HepG2 (cell line): ENCODE results near the gene LHB. TPM values are rescaled to one million over a fixed set of nuclear protein-coding genes. Genes with fewer than 3 reads are reported as not detected.
A peak's percentile ranks its signal among the peaks of the same experiment; 100 is the strongest.

Experiments used
- AGO2 ChIP-seq: fragments of 200-400 bp; formaldehyde crosslinking; optimal IDR thresholded peaks from 2 replicates; pipeline ENCODE3; 2017; ENCODE audit warnings: mild to moderate bottlenecking, low read depth, low read length, moderate library complexity
- CREB3 ChIP-seq: sonication (generic); formaldehyde crosslinking; IDR thresholded peaks from 2 replicates; pipeline ENCODE4 v1.5.0; 2020; ENCODE audit warnings: missing genetic modification reagents
- FOXP1 ChIP-seq, 2 experiments: fragments of 450-650 bp in 1 of 2; IDR thresholded peaks; 2 replicates each; pipeline ENCODE4 v1.6.1; 2017 to 2018; ENCODE audit warnings: antibody characterized with exemption in 1 of 2
- HNF4G ChIP-seq, 2 experiments: sonication (generic) in 1 of 2; formaldehyde crosslinking in 1 of 2; IDR thresholded peaks; 2 replicates each; pipeline versions ENCODE4 v1.4.0 to v1.6.1; 2011 to 2020; ENCODE audit warnings: borderline replicate concordance in 2 of 2, low read depth in 2 of 2, mild to moderate bottlenecking in 2 of 2, low read length in 1 of 2, missing genetic modification reagents in 1 of 2, moderate library complexity in 1 of 2
- JDP2 ChIP-seq: sonication (generic); formaldehyde crosslinking; IDR thresholded peaks from 2 replicates; pipeline ENCODE4 v1.8.1; 2022; ENCODE audit warnings: missing genetic modification reagents, borderline replicate concordance
- KDM1A ChIP-seq: IDR thresholded peaks from 2 replicates; pipeline ENCODE4 v1.6.1; 2016; ENCODE audit warnings: missing compliant biosample characterization
- MLX ChIP-seq: IDR thresholded peaks from 2 replicates; pipeline ENCODE4 v1.6.1; 2016
- RFX1 ChIP-seq: fragments of 450-650 bp; IDR thresholded peaks from 2 replicates; pipeline ENCODE4 v1.6.1; 2017
- SMAD9 ChIP-seq: sonication (generic); formaldehyde crosslinking; IDR thresholded peaks from 2 replicates; pipeline ENCODE4 v1.5.1; 2020; ENCODE audit warnings: mild to moderate bottlenecking, missing genetic modification reagents
- TCF7L2 ChIP-seq: IDR thresholded peaks from 2 replicates; pipeline ENCODE4 v1.6.1; 2011; ENCODE audit warnings: mild to moderate bottlenecking, low read depth, low read length, moderate library complexity
- TERF1 ChIP-seq: sonication (generic); formaldehyde crosslinking; IDR thresholded peaks from 2 replicates; pipeline ENCODE4 v1.8.0; 2022; ENCODE audit warnings: mild to moderate bottlenecking, missing genetic modification reagents, moderate library complexity
- TOPORS ChIP-seq: sonication (generic); formaldehyde crosslinking; IDR thresholded peaks from 2 replicates; pipeline ENCODE4 v1.8.0; 2023; ENCODE audit warnings: mild to moderate bottlenecking, missing genetic modification reagents
- TP53 ChIP-seq: sonication (generic); formaldehyde crosslinking; conservative IDR thresholded peaks from 2 replicates; pipeline ENCODE4 v1.4.0; 2020; ENCODE audit warnings: missing genetic modification reagents
- ZFP82 ChIP-seq: sonication (generic); formaldehyde crosslinking; IDR thresholded peaks from 2 replicates; pipeline ENCODE4 v1.5.1; 2020; ENCODE audit warnings: mild to moderate bottlenecking, missing genetic modification reagents, borderline replicate concordance
- ZNF256 ChIP-seq: sonication (generic); formaldehyde crosslinking; conservative IDR thresholded peaks from 2 replicates; pipeline ENCODE4 v1.4.0; 2020; ENCODE audit warnings: missing genetic modification reagents
- ZNF264 ChIP-seq: sonication (generic); formaldehyde crosslinking; IDR thresholded peaks from 2 replicates; pipeline ENCODE4 v1.4.0; 2020; ENCODE audit warnings: missing genetic modification reagents
- ZNF335 ChIP-seq: sonication (generic); formaldehyde crosslinking; IDR thresholded peaks from 2 replicates; pipeline ENCODE4 v1.4.0; 2020; ENCODE audit warnings: missing genetic modification reagents
- ZNF546 ChIP-seq: sonication (generic); formaldehyde crosslinking; conservative IDR thresholded peaks from 2 replicates; pipeline ENCODE4 v1.8.1; 2023; ENCODE audit warnings: mild to moderate bottlenecking, missing genetic modification reagents
- ZNF609 ChIP-seq: sonication (generic); formaldehyde crosslinking; IDR thresholded peaks from 2 replicates; pipeline ENCODE4 v1.4.0; 2020; ENCODE audit warnings: mild to moderate bottlenecking, missing genetic modification reagents, borderline replicate concordance
- ZNF619 ChIP-seq: sonication (generic); formaldehyde crosslinking; IDR thresholded peaks from 2 replicates; pipeline ENCODE4 v1.4.0; 2020; ENCODE audit warnings: mild to moderate bottlenecking, missing genetic modification reagents
- polyA plus RNA-seq, 8 experiments: library from polyadenylated mRNA; depleted of rRNA in 3 of 8; stranded (reverse) in 7 of 8; unstranded in 1 of 8; fragments of >200 nt; fragmentation: Illumina TruSeq in 4 of 8; extraction: Trizol in 4 of 8; gene quantifications; 2 replicates each; pipeline versions ENCODE4 v1.2.1 to v1.2.3, GENCODE V29; 2011 to 2016; ENCODE audit warnings: low read depth in 4 of 8, missing spikeins in 1 of 8, mixed read lengths in 1 of 8; ENCODE audit not compliant: insufficient read depth in 1 of 8
- total RNA-seq, 5 experiments: library from RNA; depleted of rRNA; stranded (reverse); fragments of >200 nt; fragmentation: Illumina TruSeq; extraction: Trizol; gene quantifications; 2 replicates each; pipeline ENCODE4 v1.2.3, GENCODE V29; 2016; ENCODE audit warnings: low read depth in 1 of 5
- TF ChIP-seq, protein P1 (sequence below): sonication (generic); formaldehyde crosslinking; IDR thresholded peaks from 2 replicates; pipeline ENCODE4 v1.8.1; 2023; ENCODE audit warnings: mild to moderate bottlenecking, moderate library complexity, missing genetic modification reagents

LHB gene
- total and polyA plus RNA-seq, 2 of the 13 experiments (the other 11 are each of a cell fraction or from before 2014, with no cell fraction given) = not detected

DNA sequence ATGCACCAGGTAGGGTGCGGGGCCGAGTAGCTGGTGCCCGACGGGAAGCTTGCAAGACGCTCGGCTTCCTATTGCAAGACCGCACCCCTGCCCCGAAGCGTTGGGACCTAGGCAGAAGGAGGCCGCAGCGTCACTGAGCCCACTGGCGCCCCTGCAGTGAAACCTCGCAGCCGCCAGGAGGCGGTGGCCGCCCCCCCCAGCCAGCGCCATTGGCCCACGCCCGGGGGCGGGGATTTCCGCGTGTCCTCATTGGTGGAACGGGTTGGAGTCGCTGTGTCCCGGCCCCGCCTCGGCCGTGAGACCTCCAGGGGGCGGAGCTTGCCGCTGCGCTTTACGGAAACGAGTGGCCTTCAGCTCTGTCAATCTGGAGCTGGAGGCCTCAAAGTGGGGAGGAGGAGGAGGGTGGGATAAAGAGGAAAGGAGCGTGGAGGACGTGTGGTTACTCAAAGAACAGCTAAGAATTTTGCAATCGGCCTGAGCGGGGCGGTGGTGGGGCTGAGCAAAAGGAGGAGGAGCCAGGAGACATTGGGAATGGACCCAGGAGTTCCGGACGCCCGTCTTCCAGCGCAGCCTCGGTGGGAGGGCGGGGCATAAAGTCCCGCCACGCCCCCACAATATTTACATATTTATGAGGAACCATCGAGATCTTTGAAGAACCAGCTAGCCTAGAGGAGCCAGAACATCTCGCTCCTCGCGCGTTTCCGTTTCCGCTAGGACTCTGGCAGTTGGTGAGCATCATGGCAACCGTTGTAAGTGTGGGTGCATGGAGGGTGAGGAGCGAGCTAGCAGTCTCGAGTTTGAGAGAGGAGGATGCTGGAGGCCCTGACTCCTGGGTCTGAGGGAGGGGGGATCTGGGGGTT lies 23.5 kb downstream of the LHB start, which contains the start of the genes GYS1 and RUVBL2 (continued):
- 0 out of 2 replicates have a peak, but pooled peaks have one; percentile 61 for TF ChIP-seq ZFP82 (CRISPR knock-in tag)
- TF ChIP-seq ZNF619 (CRISPR knock-in tag) = peak; percentile 65; the same call in 1 of the 2 replicates
- no peak for TF ChIP-seq TP53
- no peak for TF ChIP-seq RFX1
- TF ChIP-seq ZNF609 (CRISPR knock-in tag) = no peak
- TF ChIP-seq ZNF546 (CRISPR knock-in tag) = 0 out of 2 replicates have a peak, but pooled peaks have one; percentile 45
- no peak for TF ChIP-seq KDM1A
- TF ChIP-seq AGO2 = peak; percentile 32
- no peak for TF ChIP-seq ZNF256 (CRISPR knock-in tag)
- TF ChIP-seq TCF7L2 = no peak
- TF ChIP-seq SMAD9 (CRISPR knock-in tag) = no peak
- peak; percentile 60; the same call in 1 of the 2 replicates for TF ChIP-seq MLX (CRISPR knock-in tag)
- TF ChIP-seq HNF4G (IDR thresholded peaks at IDR 0.05; ENCODE audit: borderline replicate concordance, low read depth, low read length) = no peak
- TF ChIP-seq HNF4G (CRISPR knock-in tag; IDR thresholded peaks at IDR 0.05; ENCODE audit: borderline replicate concordance, low read depth) = no peak
- no peak for TF ChIP-seq TOPORS (CRISPR knock-in tag)
- TF ChIP-seq, protein P1, sequence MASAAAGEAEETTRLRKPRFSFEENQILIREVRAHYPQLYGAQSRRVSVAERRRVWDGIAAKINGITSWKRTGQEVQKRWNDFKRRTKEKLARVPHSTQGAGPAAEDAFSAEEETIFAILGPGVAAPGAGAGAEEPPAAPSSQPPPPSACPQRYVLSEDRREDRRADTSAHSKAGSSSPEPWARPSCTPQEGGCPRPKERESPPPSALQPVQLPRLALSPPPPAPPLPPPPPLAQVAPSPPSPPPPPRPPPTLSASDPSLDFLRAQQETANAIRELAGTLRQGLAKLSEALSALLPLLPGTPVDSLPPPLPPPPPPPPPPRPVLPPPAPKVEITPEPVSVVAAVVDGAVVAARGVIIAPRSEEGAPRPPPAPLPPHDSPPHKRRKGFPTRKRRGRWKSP (CRISPR knock-in tag) = no peak
- TF ChIP-seq CREB3 (CRISPR knock-in tag) = no peak
- TF ChIP-seq FOXP1 (IDR thresholded peaks at IDR 0.05) = no peak
- TF ChIP-seq FOXP1 (CRISPR knock-in tag; IDR thresholded peaks at IDR 0.05) = no peak
- no peak for TF ChIP-seq ZNF335 (CRISPR knock-in tag)
- TF ChIP-seq JDP2 (CRISPR knock-in tag) = no peak
- no peak for TF ChIP-seq ZNF264 (CRISPR knock-in tag)
- TF ChIP-seq TERF1 (CRISPR knock-in tag) = no peak
